ENCODE data around the gene ZNF229. TPM values are rescaled to one million over a fixed set of nuclear protein-coding genes. Genes with fewer than 3 reads are reported as not detected.
"Not testable (repeated sequence)": the region's sequence is repeated elsewhere in the genome, so short reads cannot be mapped to it uniquely, and the experiment has no call there.

ZNF229 gene
- 10 to 100 TPM; 16.5 to 16.6 (median 16.5) TPM for polyA plus RNA-seq (ENCODE audit: insufficient read length in 3 of 3)
- long read RNA-seq, donor 1, full-length matches to known transcripts, result 3 of 3 reads
- long read RNA-seq, donor 1, partial matches to known transcripts, result 0 of 3 reads
- long read RNA-seq, donor 1, other reads (novel, unspliced or antisense), result 0 of 3 reads
- long read RNA-seq, donor 2, result 0 reads
- long read RNA-seq, donor 3, full-length matches to known transcripts, result 1 of 1 reads
- long read RNA-seq, donor 3, partial matches to known transcripts, result 0 of 1 reads
- long read RNA-seq, donor 3, other reads (novel, unspliced or antisense), result 0 of 1 reads
- long read RNA-seq, donor 4, result 0 reads
- long read RNA-seq, donor 5, full-length matches to known transcripts, result 1 of 1 reads
- long read RNA-seq, donor 5, partial matches to known transcripts, result 0 of 1 reads
- long read RNA-seq, donor 5, other reads (novel, unspliced or antisense), result 0 of 1 reads
- long read RNA-seq, donor 6, full-length matches to known transcripts, result 2 of 2 reads
- long read RNA-seq, donor 6, partial matches to known transcripts, result 0 of 2 reads
- long read RNA-seq, donor 6, other reads (novel, unspliced or antisense), result 0 of 2 reads
- long read RNA-seq, donor 7, full-length matches to known transcripts, result 4 of 4 reads
- long read RNA-seq, donor 7, partial matches to known transcripts, result 0 of 4 reads
- long read RNA-seq, donor 7, other reads (novel, unspliced or antisense), result 0 of 4 reads
- long read RNA-seq, donor 8, result 0 reads
- long read RNA-seq, donor 9, full-length matches to known transcripts, result 1 of 1 reads
- long read RNA-seq, donor 9, partial matches to known transcripts, result 0 of 1 reads
- long read RNA-seq, donor 9, other reads (novel, unspliced or antisense), result 0 of 1 reads
- long read RNA-seq, donor 10, result 0 reads
- long read RNA-seq, donor 11, full-length matches to known transcripts, result 1 of 1 reads
- long read RNA-seq, donor 11, partial matches to known transcripts, result 0 of 1 reads
- long read RNA-seq, donor 11, other reads (novel, unspliced or antisense), result 0 of 1 reads
- long read RNA-seq, donor 12, full-length matches to known transcripts, result 2 of 2 reads
- long read RNA-seq, donor 12, partial matches to known transcripts, result 0 of 2 reads
- long read RNA-seq, donor 12, other reads (novel, unspliced or antisense), result 0 of 2 reads
- long read RNA-seq, donor 13, full-length matches to known transcripts, result 1 of 1 reads
- long read RNA-seq, donor 13, partial matches to known transcripts, result 0 of 1 reads
- long read RNA-seq, donor 13, other reads (novel, unspliced or antisense), result 0 of 1 reads
- long read RNA-seq, donor 14, result 0 reads
- long read RNA-seq, donor 15, full-length matches to known transcripts, result 3 of 3 reads
- long read RNA-seq, donor 15, partial matches to known transcripts, result 0 of 3 reads
- long read RNA-seq, donor 15, other reads (novel, unspliced or antisense), result 0 of 3 reads
- long read RNA-seq, donor 16, full-length matches to known transcripts, result 2 of 2 reads
- long read RNA-seq, donor 16, partial matches to known transcripts, result 0 of 2 reads
- long read RNA-seq, donor 16, other reads (novel, unspliced or antisense), result 0 of 2 reads

DNA sequence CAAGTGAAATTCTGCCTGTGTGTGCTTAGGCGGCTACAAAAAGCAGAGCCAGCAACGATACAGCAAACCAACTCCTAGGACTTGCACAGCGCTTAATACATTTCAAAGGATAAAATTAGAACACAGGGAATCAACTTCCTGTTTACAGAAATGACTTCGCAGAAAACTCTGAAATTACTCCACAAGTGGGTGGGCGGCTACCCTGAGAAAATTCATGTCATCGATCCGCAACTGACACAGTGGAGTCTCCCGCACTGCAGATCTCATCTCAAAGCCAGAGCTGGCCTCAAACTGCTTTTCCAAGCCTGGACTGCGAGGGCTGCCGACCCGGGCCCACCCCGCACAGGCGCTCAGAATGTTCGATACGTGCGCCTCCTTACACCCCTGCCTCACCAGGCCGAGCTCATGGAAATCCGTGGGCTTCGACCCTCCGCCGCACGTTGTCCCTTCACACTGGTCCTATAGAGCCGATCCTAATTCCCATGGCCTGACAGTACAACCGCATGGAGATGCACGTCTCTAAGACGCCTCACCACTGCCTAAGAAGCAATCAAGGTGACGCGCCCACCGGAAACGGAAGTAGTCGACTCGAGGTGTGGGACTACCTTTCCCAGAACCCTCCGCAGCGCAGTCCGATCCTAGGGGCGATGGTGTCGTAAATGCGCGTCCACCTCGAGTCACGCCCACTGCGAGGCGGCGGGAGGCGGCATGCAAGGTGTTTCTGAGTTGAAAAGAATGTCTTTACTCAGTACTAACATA lies at the start of gene ZNF229:
Gene ZNF229 (minus strand): TSS at position 557 of the 759 bp plus-strand sequence. CDS start 5,625 bp downstream, outside the sequence.
- peak; percentile 93 for DNase-seq

- DNase-seq, result no peak
Measured at GRCh38 chr19:44496711-44497110, 48.4 kb upstream of the ZNF229 start.

GRCh38 chr19:44476559-44477408 lies 28.5 kb upstream of the ZNF229 start:
- DNase-seq, result peak; percentile 19

GRCh38 chr19:44468730-44469129 lies 20.5 kb upstream of the ZNF229 start:
- not testable (repeated sequence) for DNase-seq

- DNase-seq, result not testable (repeated sequence)
Measured at GRCh38 chr19:44462600-44463286, 14.5 kb upstream of the ZNF229 start.

- DNase-seq, result not testable (repeated sequence)
Measured at GRCh38 chr19:44456016-44456415, 7.7 kb upstream of the ZNF229 start.

GRCh38 chr19:44455100-44455499 lies 6.8 kb upstream of the ZNF229 start:
- no peak for DNase-seq

DNA sequence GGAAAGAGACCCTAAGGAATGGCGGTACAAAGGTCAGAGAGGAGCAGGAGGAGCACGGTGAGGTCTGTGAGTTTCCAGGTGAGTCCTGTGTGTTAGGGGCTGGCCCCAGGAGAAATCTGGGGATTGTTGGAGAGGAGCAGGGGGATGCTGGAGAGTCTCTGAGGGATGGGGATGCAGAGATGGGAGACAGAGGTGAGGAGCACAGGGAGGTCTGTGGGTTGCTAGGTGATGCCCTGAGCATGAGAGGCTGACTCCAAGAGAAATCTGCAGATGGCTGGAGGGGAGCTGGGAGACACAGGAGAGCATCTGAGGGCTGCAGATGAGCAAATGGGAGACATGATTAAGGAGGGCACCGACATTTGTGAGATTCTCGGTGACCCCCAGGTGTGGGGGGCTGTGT lies 4.1 kb upstream of the ZNF229 start:
- DNase-seq, result no peak

DNA sequence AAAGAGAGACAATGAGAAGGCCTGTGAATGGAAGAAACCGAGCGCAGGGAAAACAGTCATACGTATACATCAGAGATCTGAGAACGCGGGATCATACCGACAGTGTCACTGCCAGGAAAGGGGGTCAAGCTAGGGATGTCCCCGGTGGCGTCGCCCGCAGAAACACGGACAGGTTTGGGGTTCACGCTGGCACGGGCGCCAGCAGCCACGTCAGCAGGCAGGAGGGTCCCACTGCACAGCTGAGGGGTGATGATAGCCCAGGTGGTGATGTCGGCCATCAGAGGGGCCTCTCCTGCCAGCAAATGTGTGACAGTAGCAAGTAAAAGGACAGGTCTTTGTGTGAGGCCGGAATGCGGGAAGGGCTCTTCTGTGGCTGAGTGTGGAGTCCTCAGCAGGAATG lies 3.4 kb upstream of the ZNF229 start:
- no peak for DNase-seq

GRCh38 chr19:44438441-44438840 lies 9.8 kb downstream of the ZNF229 start:
- no peak for DNase-seq

- no peak for DNase-seq
Measured at GRCh38 chr19:44435441-44435840, 12.8 kb downstream of the ZNF229 start.

DNA sequence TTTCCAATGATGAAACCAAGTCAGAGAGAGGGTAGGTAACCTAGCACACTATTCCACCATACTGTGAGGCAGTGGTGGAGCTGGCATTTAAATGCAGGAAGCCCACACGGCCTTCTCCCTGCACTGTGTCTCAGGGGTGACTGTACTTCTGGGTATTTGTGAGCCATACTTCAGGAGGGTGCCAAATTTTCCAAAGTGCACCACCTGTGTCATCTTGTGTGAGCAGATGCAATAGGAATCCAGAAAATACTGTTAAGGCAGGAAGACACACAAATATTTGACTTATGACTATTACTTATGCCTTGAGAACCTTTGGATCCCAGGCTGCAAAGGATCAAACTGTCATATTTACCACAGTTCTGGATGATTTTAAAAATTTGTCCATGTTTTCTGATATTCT lies 17.3 kb downstream of the ZNF229 start:
- no peak for DNase-seq

- not testable (repeated sequence) for DNase-seq
Measured at GRCh38 chr19:44415553-44415952, 32.7 kb downstream of the ZNF229 start.

DNA sequence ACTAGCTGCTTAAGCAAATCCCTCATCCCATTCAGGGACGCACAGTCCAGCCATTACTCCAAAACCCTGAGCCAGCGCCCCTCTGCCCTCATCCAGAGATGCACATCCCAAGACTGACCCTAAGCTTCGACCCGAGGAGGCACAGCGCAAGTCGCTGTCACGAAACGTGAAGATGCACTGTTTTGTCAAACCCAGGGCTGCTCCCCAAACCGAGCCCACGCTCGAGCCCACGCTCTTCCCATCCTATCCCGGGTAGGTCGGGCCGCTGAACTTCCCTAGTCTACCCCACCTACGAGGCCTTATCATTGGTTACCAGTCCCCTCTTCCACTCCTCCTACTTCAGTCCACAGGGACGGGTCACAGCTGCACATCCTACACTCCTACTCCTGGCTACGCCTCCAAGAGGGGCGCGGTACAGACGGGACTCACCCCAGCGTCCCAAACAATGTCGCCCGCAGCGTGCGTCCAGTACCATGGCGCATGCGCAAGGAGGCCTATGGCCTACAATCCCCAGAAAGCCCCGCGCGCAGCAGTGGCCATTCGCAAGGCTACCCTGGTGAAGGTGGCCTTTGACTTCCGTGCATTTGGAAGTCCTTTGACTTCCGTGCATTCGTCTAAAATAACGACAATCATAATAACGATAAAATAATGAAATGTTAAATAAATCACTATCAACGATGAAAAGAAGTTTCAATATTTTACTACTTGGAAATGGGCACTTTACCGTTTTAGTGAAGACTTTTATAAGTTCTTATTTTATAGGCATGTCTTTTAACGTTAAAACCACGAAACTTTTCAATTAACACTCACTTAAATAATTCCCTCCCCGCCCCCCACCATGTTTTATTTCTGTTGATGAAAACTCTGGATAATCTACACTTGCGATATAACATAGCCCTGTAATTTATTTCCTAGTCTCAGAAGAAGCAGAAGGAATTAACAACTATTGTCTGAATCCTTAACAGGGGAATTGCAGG lies 46.8 kb downstream of the ZNF229 start, which contains the start of gene ZNF285:
Gene ZNF285 (minus strand): TSS at position 470 of the 977 bp plus-strand sequence. CDS start 4,395 bp downstream, outside the sequence.
- peak; percentile 95 for DNase-seq

- not testable (repeated sequence) for DNase-seq
Measured at GRCh38 chr19:44389268-44389667, 59.0 kb downstream of the ZNF229 start.
